ENCODE data around the gene DUS2.
"Not testable (repeated sequence)": the region's sequence is repeated elsewhere in the genome, so short reads cannot be mapped to it uniquely, and the experiment has no call there.

Gene DUS2

GRCh38 chr16:67998779-67999688, 24.1 kb upstream of the DUS2 start, which contains the start of gene DPEP2:
DPEP2 (minus strand) TSS chr16:67999484; CDS start chr16:67993212, 6,272 bp downstream.
- not testable (repeated sequence) for DNase-seq (ENCODE audit: low spot score)

GRCh38 chr16:67999985-68000384, 23.1 kb upstream of the DUS2 start:
- no peak for DNase-seq (ENCODE audit: low spot score)

DNA sequence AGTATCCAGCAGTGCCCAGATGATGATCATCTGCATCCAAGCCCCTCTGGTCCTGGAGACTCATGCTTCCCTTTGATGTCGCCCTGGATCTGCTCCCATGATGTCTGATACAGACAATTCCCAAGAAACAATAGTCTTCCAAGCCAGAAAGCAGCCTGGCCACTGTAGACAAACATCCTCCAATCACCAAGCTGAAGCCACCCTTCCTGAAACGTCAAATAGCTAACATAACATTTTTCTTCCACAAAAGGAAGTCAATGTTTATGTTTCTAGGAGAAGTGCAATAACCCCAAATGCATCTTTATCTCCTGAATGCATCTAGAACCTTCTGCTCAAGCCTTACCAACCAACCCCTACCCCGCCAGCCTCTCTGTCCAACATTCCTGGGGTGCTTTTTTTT, 22.6 kb upstream of the DUS2 start:
- DNase-seq (ENCODE audit: low spot score), result no peak

- no peak for DNase-seq (ENCODE audit: low spot score)
Measured at GRCh38 chr16:68003031-68003430, 20.1 kb upstream of the DUS2 start.

GRCh38 chr16:68005211-68005610, 17.9 kb upstream of the DUS2 start:
- DNase-seq (ENCODE audit: low spot score), result no peak

DNA sequence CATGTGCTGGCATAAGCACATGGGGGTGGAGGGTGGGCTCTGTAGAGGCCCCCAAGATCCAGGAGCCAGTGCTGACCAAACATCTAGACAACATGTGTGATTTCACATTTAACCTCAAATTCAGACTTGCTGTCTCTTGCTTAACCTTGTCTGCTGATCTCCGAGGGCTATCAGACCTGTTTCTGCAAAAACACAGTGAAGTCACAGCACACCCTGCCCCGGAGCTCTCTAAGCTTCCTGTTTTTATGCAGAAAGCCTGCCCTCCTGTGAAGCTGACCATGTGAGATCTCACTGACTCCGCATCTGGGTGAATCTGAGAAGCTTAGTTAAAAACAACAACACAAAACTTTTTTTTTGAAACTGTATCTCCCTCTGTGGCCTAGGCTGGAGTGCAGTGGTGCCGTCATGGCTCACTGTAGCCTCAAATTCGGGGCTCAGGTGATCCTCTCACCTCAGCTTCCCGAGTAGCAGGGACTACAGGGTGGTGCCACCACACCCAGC, 17.2 kb upstream of the DUS2 start:
- DNase-seq (ENCODE audit: low spot score), result no peak

- DNase-seq (ENCODE audit: low spot score), result no peak
Measured at GRCh38 chr16:68009157-68009735, 13.8 kb upstream of the DUS2 start.

DNA sequence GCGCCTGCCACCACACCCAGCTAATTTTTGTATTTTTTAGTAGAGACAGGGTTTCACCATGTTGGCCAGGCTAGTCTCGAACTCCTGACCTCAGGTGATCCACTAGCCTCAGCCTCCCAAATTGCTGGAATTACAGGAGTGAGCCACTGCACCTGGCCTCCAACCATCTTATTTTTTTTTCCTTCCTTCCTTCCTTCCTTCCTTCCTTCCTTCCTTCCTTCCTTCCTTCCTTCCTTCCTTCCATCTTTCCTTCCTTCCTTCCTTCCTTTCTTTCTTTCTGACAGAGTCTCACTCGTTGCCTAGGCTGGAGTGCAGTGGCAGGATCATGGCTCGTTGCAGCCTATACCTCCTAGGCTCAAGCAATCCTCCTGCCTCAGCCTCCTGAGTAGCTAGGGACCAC, 13.2 kb upstream of the DUS2 start:
- not testable (repeated sequence) for DNase-seq (ENCODE audit: low spot score)

- DNase-seq (ENCODE audit: low spot score), result no peak
Measured at GRCh38 chr16:68013440-68013839, 9.6 kb upstream of the DUS2 start.

DNA sequence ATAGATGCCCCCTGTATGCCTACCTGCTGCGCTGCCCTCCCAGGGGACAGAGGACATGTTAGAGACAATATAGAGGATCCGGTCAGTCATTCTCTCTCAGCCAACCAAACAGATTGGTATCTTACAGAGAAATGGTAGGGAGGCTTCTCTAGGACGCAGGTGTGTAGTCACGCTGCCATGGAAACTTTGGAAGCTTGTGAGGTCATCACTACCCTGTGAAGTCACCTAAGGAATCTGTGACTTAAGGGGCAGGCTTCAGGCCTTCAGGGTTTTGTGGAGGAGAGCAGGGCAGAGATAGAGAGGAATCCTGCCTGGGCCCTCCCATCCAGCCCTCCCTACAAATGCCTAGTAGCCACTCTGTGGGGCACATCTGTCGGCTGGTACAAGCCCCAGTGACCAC, 7.4 kb upstream of the DUS2 start, which contains the start of gene DPEP2NB:
Gene DPEP2NB (minus strand): TSS at position 231 of the 400 bp plus-strand sequence. CDS start 141 bp downstream, at position 90.
- DNase-seq (ENCODE audit: low spot score), result no peak

DNA sequence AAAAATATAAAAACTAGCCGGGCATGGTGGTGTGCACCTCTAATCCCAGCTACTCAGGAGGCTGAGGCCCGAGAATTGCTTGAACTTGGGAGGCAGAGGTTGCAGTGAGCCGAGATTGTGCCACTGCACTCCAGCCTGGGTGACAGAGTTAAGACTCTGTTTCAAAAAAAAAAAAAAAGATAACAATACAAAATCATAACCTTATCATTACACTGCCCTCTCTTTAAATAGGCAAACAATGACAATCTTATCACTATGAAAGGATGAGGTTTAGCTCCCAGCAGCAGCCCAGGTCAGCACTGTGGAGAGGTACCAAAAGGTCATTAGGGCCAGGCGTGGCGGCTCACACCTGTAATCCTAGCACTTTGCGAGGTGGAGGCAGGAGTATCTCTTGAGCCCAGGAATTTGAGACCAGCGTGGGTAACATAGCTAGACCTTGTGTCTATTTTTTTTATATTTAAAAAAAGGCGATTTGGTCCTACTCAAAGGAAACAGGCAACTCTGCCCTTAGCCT, 3.9 kb upstream of the DUS2 start:
- no peak for DNase-seq (ENCODE audit: low spot score)

DNA sequence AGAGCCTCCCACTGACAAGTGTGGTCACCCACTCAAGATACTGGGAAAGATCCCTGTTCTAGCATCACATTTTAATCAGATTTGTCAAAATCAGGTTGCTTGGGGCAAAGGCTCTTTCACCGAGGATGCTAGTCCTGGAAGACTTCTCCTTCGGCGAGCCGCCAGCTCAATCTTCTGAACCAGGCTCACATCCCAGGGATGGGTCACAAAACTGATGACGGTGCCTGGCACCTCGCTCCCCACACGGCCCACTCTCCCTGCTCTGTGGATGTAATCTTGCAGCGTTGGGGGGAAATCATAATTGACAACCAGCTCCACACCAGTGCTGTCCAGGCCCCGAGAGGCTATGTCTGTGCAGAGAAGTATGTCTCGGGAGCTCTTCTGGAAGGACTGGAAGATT, 1.6 kb upstream of the DUS2 start:
- no peak for DNase-seq (ENCODE audit: low spot score)

DNA sequence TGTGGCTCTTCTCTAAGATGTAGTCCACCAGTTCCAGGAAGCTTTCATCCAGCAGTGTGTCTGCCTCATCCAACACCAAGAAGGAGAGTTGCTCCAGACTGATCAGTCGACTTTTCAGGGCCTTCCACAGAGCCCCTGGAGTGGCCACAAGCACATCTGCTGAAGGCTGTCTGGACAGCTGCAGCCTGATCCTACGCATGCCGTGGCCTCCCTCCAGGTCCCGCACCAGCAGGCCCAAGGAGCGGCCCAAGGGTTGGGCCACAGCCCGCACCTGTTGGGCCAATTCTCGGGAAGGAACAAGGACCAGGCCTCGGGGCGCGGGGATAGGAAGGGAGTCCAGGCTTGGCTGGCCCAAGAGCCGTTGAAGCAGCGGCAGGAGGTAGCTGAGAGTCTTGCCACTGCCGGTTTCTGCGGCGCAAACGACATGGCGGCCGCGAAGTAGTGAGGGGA, 781 bp upstream of the DUS2 start:
- DNase-seq (ENCODE audit: low spot score), result no peak

GRCh38 chr16:68028996-68029395, 5.9 kb downstream of the DUS2 start:
- DNase-seq (ENCODE audit: low spot score), result no peak

- DNase-seq (ENCODE audit: low spot score), result not testable (repeated sequence)
Measured at GRCh38 chr16:68030108-68030507, 7.0 kb downstream of the DUS2 start.

- peak; percentile 34 for DNase-seq (ENCODE audit: low spot score)
Measured at GRCh38 chr16:68031951-68032350, 8.9 kb downstream of the DUS2 start.

DNA sequence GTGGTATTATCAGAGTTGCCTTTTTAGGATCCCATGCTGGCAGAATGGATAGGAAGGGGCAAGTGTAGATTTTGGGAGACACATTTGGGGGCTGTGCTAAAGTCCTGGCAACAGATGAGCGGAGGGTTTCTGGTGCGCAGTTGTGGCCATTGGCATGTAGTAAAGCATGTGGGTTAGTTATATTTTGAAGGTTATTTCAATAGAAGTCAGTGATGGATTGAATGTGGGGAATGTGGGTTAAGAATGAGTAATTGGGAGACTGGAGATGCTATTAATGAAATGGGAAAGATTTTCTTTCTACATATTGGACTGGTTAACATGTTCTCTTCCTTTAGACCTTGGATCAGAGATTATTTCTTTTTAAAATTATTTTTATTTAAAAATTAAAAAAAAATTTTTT, 10.0 kb downstream of the DUS2 start:
- no peak for DNase-seq (ENCODE audit: low spot score)

GRCh38 chr16:68035227-68035626, 12.1 kb downstream of the DUS2 start:
- no peak for DNase-seq (ENCODE audit: low spot score)

- no peak for DNase-seq (ENCODE audit: low spot score)
Measured at GRCh38 chr16:68037841-68038597, 14.9 kb downstream of the DUS2 start.

GRCh38 chr16:68040506-68041288, 17.6 kb downstream of the DUS2 start:
- peak; percentile 55 for DNase-seq (ENCODE audit: low spot score)

- DNase-seq (ENCODE audit: low spot score), result no peak
Measured at GRCh38 chr16:68041783-68042182, 18.7 kb downstream of the DUS2 start.
